HG03565 (cell line): ENCODE measurements around the gene IL19.
"Not testable (repeated sequence)": the region's sequence is repeated elsewhere in the genome, so short reads cannot be mapped to it uniquely, and the experiment has no call there.

Experiments
- ATAC-seq: cut with Tn5 transposase; IDR thresholded peaks from one replicate; pipeline ENCODE4 v1.9.1; 2021; ENCODE audit warnings: mild to moderate bottlenecking, moderate library complexity; ENCODE audit not compliant: unreplicated experiment

IL19 gene

GRCh38 chr1:206828765-206829164, 58.2 kb downstream of the IL19 start:
- no peak for ATAC-seq

DNA sequence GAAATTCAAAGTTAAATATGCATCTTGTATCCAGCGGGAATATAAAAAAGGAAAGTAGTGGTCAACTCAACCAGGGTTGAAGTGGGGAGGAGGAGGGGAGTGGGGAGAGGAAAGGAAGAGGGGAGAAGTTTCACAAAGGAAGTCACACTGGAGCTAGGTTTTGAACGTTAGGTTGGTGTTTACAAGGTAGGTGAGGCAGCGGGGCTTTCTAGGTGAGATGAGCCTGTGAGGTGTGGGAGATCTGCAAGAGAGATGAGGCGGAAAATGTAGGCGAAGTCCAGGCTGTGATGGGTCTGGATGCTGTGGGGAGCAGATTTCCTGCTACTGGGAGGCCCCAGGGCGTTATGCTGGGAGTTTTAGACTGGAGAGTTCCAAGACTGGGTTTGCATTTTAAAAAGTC, 58.7 kb downstream of the IL19 start:
- ATAC-seq: no peak

DNA sequence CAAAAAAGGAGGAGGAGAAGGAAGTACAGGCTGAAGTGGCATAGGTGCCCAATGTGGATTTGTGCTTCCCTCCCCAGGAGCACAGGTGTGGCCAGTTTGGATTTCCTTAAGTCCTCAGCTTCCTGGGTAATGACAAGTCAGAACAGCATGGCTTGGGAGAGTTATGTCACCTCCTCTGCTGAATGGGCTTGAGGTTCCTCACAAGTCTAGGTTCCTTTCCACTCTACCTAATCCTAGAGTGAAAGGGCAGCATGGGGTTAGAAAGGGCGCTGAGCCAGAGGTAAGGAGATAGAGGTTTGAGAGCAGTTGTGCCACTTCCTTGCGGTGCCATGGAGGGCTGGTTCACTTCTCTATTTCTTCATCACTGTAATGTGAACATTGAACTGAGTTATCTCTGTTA, 59.3 kb downstream of the IL19 start:
- no peak for ATAC-seq

DNA sequence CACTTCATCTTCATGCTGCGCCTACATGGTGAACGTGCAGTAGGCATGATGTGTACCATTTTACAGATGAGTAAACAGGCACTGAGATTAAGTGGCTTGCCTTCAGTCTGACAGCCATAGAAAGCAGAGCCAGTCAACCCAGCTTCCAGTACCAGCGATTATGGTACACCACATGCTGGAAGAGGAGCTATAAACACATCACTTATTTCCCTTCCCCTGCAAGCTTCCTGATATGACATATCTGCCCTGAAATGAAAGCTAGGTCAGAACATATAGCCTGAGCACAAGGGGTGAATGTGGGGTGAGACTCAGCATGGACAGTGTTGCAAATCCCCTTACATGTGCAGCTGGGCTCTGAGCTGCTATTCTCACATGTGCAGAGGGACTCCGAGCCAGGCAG, 61.1 kb downstream of the IL19 start:
- ATAC-seq: no peak

GRCh38 chr1:206832352-206832880, 61.8 kb downstream of the IL19 start:
- ATAC-seq: no peak

DNA sequence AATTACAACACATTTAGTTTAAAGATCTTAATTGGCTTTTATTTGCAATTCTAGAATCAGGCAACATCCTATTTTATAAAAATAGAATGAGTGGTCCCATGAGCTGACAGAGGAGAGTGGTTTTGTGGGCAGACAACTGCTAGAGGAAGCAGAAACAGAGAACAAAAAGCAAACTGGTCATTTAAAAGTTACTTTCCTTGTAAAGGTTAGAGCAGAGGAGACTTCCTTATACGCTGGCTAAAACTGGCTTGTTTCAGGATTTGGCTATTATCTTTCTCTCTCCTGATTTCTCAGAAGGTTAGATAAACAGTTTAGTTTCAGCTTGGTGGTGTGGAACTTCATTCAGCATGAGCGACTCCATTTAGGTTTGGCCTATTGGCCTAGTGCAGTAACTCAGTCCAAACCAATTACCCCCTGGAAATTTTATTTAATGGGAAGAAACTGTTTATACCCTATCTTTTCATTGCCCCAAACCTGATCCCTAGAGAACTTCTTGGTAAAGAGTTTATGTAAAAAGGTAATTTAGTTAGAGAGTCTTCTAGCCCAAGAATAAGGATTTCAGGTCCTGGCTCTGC, 62.6 kb downstream of the IL19 start:
- no peak for ATAC-seq

DNA sequence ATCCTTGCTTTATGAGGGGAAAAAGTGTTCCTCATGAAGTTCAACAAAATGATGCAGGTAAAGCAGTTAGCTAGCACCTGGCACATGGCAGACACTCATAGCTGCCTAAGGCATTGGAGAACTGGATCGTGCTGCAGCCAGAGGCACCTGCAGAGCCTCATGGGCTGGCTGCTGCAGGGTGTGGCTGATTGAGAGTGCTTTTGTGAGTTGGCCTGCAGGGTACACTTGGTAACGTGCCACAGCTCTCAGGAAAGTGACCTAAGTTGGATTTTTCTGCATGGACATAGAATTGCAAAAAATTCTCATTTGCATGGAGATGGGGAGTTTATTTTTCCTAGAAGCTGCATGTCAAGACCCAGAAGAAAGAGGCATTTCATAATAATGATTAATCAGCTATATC, 63.2 kb downstream of the IL19 start:
- ATAC-seq: no peak

GRCh38 chr1:206834217-206834616, 63.6 kb downstream of the IL19 start:
- no peak for ATAC-seq

DNA sequence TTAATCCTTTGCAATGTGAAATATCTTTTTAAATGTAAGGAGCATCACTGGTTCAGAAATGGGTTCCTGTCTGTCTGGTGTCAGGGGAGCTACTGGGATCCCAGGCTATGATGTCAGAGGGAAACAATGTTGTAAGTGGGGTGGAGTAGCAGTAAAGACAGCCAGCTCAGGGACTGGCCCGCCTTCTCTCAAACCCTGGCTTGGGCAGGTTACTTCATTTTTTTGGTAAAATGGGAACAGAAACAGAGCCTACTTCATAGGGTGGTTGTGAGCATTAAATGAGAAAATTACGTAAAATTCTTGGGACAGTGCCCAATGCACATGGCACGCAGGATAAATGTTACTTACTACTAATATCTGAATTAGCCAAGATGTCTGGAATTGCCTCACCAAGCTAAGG, 64.1 kb downstream of the IL19 start:
- ATAC-seq: no peak

GRCh38 chr1:206835186-206835585, 64.6 kb downstream of the IL19 start:
- no peak for ATAC-seq

DNA sequence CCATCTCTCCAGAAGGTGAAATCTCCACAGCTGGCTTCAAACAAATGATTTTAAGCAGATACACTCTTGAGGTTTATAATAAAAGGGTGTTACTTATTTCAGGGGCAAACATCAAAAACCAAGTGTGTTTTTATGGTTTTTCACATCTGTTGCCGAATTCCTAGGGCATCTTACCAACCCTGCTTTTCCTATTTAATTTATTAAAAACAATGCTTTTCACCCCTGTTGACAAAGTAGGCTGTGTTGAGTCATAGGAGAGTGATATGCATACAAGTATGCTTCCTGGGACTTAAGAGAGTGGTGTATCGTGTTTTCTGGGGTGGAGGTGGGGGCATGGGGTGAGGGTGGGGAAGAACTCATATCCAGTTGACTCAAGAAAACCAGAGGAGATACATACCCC, 65.5 kb downstream of the IL19 start:
- no peak for ATAC-seq

- no peak for ATAC-seq
These were observed 68.5 kb downstream of the IL19 start for GRCh38 chr1:206839006-206839560.

DNA sequence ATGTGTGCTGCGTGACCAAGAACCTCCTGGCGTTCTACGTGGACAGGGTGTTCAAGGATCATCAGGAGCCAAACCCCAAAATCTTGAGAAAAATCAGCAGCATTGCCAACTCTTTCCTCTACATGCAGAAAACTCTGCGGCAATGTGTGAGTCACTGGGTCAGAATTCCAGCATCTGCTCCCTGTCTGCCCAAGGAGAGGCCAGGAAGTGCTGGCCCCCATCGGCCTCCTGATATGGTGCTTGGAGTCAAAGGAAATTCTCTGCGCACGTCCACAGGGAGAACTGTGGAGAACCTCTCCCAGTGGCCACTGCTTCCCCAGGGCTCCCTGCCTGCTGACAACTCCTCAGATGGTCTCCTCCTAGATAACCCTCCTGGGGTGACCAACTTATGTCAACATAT, 69.3 kb downstream of the IL19 start:
- ATAC-seq: no peak

- ATAC-seq: no peak
These were observed 71.2 kb downstream of the IL19 start for GRCh38 chr1:206841609-206842323.

- no peak for ATAC-seq
These were observed 72.3 kb downstream of the IL19 start for GRCh38 chr1:206842854-206843253.

DNA sequence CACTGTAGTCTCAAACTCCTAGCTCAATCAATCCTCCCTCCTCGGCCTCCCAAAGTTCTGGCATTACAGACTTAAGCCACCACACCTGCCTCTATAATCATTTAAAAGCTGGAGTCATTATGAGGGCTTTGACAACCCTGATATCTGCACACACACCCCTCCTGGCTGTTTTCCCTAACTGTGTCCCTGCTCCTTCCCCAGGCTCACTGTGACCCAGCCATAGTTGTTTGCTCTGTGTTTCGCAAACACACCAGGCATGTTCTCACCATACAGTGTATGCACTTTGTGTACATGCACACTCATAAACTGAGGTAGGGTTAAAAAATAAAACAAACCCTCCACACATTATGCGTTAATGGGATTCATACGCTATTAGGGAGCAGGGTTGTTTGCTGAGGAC, 73.1 kb downstream of the IL19 start:
- no peak for ATAC-seq

DNA sequence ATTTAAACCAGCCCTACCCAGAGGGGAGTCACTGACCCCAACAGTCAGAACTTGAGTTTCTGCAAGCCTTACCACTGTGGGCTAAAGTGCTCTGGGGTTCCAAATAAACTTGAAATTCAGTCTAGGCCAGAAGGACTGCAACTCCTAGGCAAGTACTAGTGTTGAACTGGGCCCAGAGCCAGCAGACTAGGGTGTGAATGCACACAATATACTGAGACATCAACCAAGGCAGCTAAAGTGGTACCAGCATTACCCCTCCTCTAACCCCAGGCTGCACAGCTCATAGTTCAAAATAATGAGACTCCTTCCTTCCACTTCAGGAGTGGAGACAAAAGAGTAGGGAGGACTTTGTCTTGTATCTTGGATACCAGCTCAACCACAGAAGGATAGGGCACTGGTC, 75.9 kb downstream of the IL19 start:
- no peak for ATAC-seq

GRCh38 chr1:206847337-206847834, 76.8 kb downstream of the IL19 start:
- no peak for ATAC-seq

- no peak for ATAC-seq
These were observed 77.4 kb downstream of the IL19 start for GRCh38 chr1:206847946-206848345.

DNA sequence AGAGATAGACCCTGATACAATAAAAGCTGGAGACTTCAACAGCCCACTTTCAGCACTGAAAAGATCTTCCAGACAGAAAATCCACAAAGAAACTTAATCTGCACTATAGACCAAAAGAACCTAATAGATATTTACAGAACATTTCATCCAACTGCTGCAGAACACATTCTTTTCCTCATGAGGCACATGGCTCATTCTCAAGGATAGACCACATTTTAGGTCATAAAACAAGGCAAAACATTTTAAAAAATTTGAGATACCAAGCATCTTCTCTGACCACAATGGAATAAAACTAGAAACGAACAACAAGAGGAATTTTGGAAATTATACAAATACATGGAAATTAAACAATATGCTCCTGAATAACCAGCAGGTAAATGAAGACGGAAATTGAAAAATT, 79.8 kb downstream of the IL19 start:
- ATAC-seq: no peak

DNA sequence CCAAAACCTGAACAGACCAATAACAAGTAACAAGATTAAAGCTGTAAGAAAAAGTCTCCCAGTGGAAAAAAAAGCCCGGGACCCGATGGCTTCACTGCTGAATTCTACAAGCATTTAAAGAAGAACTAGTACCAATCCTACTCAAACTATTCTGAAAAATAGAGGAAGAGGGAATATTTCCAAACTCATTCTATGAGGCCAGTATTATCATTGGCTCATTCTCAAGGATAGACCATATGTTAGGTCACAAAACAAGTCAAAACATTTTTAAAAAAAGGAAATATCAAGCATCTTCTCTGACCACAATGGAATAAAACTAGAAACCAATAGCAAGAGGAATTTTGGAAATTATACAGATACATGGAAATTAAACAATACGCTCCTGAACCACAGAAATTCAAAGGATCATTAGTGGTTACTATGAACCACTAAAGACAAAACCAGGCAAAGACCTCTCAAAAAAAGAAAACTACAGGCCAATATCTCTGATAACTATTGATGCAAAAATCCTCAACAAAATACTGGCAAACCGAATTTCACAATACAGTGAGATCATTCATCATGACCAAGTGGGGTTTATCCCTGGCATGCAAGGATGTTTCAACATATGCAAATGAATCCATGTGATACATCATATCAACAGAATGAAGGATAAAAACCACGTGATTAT, 80.9 kb downstream of the IL19 start:
- ATAC-seq: no peak

DNA sequence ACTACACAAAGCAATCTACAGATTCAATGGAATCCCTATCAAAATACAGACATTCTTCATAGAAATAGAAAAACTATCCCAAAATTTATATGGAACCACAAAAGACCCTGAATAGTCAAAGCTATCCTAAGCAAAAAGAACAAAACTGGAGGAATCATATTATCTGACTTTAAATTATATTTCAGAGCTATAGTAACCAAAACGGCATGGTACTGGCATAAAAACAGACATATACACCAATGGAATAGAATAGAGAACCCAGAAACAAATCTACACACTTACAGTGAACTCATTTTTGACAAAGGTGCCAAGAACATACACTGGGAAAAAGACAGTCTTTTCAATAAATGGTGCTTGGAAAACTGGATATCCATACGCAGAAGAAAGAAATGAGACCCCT, 82.1 kb downstream of the IL19 start:
- not testable (repeated sequence) for ATAC-seq
